Upper lobe of right lung (tissue), 1 donor: ENCODE data around the gene GRWD1. TPM values are rescaled to one million over a fixed set of nuclear protein-coding genes. Genes with fewer than 3 reads are reported as not detected.

Source experiments
- ATAC-seq: fragments of 200-7000 bp; cut with Tn5 transposase; one replicate; pipeline ENCODE4 v1.9.1; 2020; ENCODE audit warnings: mild to moderate bottlenecking, moderate library complexity
- DNase-seq: peaks from one replicate; pipeline ENCODE4 v3.0.0-alpha.2; 2020
- H3K27ac ChIP-seq: fragments of 200-600 bp; one replicate; pipeline ENCODE4 v1.8.0; 2022
- H3K27me3 ChIP-seq: fragments of 200-600 bp; one replicate; pipeline ENCODE4 v1.8.0; 2022; ENCODE audit warnings: mild to moderate bottlenecking
- H3K36me3 ChIP-seq: fragments of 200-600 bp; one replicate; pipeline ENCODE4 v1.8.0; 2022
- H3K4me1 ChIP-seq: fragments of 200-600 bp; one replicate; pipeline ENCODE4 v1.8.0; 2022
- H3K4me3 ChIP-seq: fragments of 200-600 bp; one replicate; pipeline ENCODE4 v1.8.0; 2022; ENCODE audit warnings: mild to moderate bottlenecking
- H3K9me3 ChIP-seq: fragments of 200-600 bp; one replicate; pipeline ENCODE4 v1.8.0; 2022
- intact Hi-C: fragments of 100-400 bp; cut with DNase I; formaldehyde crosslinking; loops from one replicate; pipeline ENCODE4 v1.11.0; 2022
- total RNA-seq: library from RNA; stranded (reverse); fragmentation: NEBNext Ultra II Directional; extraction: Animal tissue kit (Norgen Biotek cat#: 25700); gene quantifications from one replicate; pipeline ENCODE4 v1.2.1, GENCODE V29; 2021
- TF ChIP-seq, protein P1 (sequence below): fragments of 200-600 bp; IDR thresholded peaks from one replicate; pipeline ENCODE4 v1.8.0; 2022; ENCODE audit warnings: antibody characterized with exemption
- donor health status: DM: no; HTN: yes; CAD: no; lungs with severe emphysema.

Gene GRWD1
- total RNA-seq, 1 donor from 2014 or later, result 27.1 TPM

DNA sequence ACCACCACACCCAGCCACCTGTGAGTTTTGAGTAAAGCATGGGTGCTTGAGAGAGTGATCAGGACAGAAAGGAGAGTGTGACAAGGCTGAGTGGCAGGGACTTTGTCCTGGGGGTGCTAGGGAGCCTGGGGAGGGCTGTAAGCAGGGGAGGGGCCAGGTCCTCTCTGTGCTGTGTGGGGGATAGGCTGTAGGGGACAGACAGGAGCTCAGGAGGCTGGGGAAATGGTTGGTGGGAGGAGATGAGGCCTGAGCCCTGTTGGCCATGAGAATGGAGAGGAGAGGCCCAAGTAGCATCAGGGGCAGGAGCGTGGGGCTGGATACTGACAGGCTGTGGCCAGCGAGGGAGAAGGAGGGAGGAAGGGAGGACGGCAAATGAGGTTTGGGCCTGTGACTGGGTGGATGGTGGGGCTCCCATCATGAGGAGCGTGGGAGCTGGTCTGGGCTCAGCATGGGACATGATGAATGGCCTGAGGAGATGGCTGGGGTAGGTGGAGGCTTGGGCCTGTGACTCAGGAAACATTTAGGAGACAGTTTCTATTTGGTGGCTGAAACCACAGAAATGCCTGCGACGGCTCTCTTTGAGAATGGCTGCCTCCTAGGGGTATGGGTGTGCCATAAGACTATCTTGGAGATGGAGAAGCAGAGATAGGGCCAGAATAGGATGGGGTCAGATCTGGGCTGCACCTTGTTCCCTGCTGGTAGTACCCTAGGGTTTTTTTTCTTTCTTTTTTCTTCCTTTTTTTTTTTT is 27.3 kb upstream of the GRWD1 start:
- no peak overlapping the region for H3K4me3 ChIP-seq
- TF ChIP-seq, protein P1, sequence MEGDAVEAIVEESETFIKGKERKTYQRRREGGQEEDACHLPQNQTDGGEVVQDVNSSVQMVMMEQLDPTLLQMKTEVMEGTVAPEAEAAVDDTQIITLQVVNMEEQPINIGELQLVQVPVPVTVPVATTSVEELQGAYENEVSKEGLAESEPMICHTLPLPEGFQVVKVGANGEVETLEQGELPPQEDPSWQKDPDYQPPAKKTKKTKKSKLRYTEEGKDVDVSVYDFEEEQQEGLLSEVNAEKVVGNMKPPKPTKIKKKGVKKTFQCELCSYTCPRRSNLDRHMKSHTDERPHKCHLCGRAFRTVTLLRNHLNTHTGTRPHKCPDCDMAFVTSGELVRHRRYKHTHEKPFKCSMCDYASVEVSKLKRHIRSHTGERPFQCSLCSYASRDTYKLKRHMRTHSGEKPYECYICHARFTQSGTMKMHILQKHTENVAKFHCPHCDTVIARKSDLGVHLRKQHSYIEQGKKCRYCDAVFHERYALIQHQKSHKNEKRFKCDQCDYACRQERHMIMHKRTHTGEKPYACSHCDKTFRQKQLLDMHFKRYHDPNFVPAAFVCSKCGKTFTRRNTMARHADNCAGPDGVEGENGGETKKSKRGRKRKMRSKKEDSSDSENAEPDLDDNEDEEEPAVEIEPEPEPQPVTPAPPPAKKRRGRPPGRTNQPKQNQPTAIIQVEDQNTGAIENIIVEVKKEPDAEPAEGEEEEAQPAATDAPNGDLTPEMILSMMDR, result no peak
- peaks cover 28% of the 10 kb centered on the region for H3K27me3 ChIP-seq
- ATAC-seq, result no peak
- H3K4me1 ChIP-seq, result no peaks in the 10 kb centered on the region
- no peak overlapping the region for H3K27ac ChIP-seq
- no peaks in the 10 kb centered on the region for H3K36me3 ChIP-seq
- no peak for DNase-seq
- H3K9me3 ChIP-seq, result no peaks in the 10 kb centered on the region
- intact Hi-C loops, result no loop called here

DNA sequence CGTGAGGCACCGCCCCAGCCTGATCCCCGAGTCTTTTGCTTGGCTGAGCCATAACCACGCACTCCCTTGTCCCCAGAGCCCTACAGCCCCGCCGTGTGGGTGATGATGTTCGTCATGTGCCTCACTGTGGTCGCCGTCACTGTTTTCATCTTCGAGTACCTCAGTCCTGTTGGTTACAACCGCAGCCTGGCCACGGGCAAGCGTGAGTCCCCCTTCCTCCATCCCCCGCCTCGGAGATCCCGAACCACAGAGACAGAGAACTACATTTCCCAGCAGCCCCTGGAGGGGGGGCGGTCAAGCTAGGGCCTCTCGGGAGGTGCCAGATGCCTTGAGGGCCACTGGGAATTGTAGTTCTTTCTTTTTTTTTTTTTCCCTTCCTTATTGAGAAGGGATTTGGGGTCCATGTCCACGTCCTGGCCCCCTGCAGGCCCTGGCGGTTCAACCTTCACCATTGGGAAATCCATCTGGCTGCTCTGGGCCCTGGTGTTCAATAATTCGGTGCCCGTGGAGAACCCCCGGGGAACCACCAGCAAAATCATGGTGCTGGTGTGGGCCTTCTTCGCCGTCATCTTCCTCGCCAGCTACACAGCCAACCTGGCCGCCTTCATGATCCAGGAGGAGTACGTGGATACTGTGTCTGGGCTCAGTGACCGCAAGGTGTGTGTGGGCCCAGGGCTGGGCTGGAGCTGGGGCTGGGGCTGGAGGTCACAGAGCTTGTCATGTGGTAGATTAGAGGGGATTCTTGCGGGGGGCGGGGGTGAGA is 26.4 kb upstream of the GRWD1 start:
- no peaks in the 10 kb centered on the region for H3K4me1 ChIP-seq
- H3K27me3 ChIP-seq, result peaks cover 22% of the 10 kb centered on the region
- no peak overlapping the region for H3K4me3 ChIP-seq
- H3K27ac ChIP-seq, result no peak overlapping the region
- intact Hi-C loops, result no loop called here
- no peak for DNase-seq
- no peaks in the 10 kb centered on the region for H3K9me3 ChIP-seq
- TF ChIP-seq, protein P1, result no peak
- peak; percentile 47 for ATAC-seq
- H3K36me3 ChIP-seq, result no peaks in the 10 kb centered on the region

DNA sequence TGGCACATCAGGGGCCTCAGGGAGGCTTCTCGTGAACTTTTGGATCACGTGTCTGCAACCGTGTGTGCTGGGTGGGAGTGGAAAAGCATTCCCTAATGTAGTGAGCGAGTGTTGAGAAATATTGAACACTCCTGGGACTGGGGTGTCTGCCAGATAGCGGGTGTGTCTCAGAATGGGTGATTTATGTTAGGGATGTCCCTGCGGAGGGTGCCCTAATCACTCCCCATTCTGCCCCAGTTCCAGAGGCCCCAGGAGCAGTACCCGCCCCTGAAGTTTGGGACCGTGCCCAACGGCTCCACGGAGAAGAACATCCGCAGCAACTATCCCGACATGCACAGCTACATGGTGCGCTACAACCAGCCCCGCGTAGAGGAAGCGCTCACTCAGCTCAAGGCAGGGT is 24.2 kb upstream of the GRWD1 start:
- intact Hi-C loops, result no loop called here
- Histone ChIP-seq H3K36me3 (no peaks in the 10 kb centered on the region), H3K9me3 (no peaks in the 10 kb centered on the region), H3K27me3 (peaks cover 7% of the 10 kb centered on the region), H3K27ac (no peak overlapping the region), H3K4me1 (peaks cover 5% of the 10 kb centered on the region), H3K4me3 (no peak overlapping the region)
- DNase-seq (no peak), ATAC-seq (peak; percentile 14)
- TF ChIP-seq, protein P1, result no peak

DNA sequence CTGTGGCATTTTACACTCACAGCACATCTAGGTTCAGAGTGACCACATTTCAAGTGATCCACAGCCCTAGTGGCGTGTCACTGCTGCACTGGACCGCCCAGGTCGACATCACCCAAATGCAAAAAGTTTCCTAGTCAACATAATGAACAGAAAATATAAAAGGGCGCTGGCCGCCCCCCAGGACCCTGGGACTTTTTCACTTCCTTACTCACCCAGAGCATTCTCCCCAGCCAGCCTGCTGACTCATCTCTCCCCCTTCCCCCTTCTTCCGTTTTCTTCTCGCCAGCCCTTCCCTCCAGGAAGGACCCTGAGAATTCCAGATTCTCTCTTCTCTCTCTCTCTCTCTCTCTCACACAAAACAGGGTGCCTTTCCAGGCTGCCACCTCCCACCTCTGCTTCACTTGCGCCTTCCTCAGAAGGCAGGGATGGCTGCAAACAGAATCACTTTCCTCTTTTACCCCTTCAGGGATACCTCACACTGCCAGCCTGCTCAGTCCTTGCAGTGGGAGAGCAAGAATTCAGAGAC is 21.0 kb upstream of the GRWD1 start:
- Histone ChIP-seq H3K4me1 (peaks cover 5% of the 10 kb centered on the region), H3K27me3 (no peaks in the 10 kb centered on the region), H3K27ac (no peak overlapping the region), H3K36me3 (no peaks in the 10 kb centered on the region), H3K4me3 (no peak overlapping the region), H3K9me3 (no peaks in the 10 kb centered on the region)
- intact Hi-C loops, result no loop called here
- DNase-seq, result no peak
- ATAC-seq, result peak; percentile 64
- TF ChIP-seq, protein P1, result no peak

DNA sequence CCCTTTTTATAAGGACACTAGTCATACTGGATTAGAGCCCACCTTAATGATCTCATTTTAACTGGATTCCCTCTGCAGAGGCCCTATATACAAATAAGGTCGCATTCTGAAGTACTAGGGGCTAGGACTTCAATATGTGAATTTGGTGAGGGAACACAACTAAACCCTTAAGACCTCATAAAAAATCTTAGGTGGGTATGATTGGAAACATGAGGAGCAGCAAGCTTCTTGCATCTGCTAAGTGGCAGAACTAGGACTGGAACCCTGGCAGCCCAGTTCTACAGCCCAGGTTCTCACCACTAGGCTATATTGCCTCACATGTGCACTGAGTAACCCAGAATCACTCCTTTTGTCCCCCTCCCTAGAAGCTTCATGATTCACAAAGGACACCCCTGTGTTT is 17.1 kb upstream of the GRWD1 start:
- TF ChIP-seq, protein P1, result no peak
- ATAC-seq (no peak), DNase-seq (no peak)
- no peaks in the 10 kb centered on the region for H3K9me3 ChIP-seq
- peaks cover 5% of the 10 kb centered on the region for H3K4me1 ChIP-seq
- H3K27ac ChIP-seq, result no peak overlapping the region
- no peaks in the 10 kb centered on the region for H3K36me3 ChIP-seq
- no peak overlapping the region for H3K4me3 ChIP-seq
- intact Hi-C loops, result no loop called here
- H3K27me3 ChIP-seq, result no peaks in the 10 kb centered on the region
